Esophagus muscularis mucosa (tissue), 4 donors: ENCODE data around the gene BACE1-AS. TPM values are rescaled to one million over a fixed set of nuclear protein-coding genes. Genes with fewer than 3 reads are reported as not detected.

Experiments
- DNase-seq: peaks from one replicate; pipeline ENCODE4 v3.0.0-alpha.2; 2017; ENCODE audit errors: extremely low spot score
- H3K27ac ChIP-seq, 4 donors: fragments of 200-600 bp; sonication (generic); replicated peaks in 1 of 4; 1 replicate in 3 of 4; 2 replicates in 1 of 4; pipeline ENCODE4 v1.5.1; 2016 to 2019; ENCODE audit warnings: mild to moderate bottlenecking in 1 of 4
- H3K27me3 ChIP-seq, 4 donors: fragments of 200-600 bp; sonication (generic); one replicate each; pipeline versions ENCODE4 v1.5.1 to v1.6.0; 2016 to 2019
- H3K36me3 ChIP-seq, 4 donors: fragments of 200-600 bp; sonication (generic); one replicate each; pipeline ENCODE4 v1.5.1; 2016 to 2019
- H3K4me1 ChIP-seq, 4 donors: fragments of 200-600 bp; sonication (generic); one replicate each; pipeline ENCODE4 v1.5.1; 2016 to 2019
- H3K4me3 ChIP-seq, 4 donors: fragments of 200-600 bp; sonication (generic); 1 replicate in 2 of 4; 2 replicates in 2 of 4; pipeline ENCODE4 v1.5.1; 2016 to 2019; ENCODE audit warnings: mild to moderate bottlenecking in 4 of 4, moderate library complexity in 1 of 4
- H3K9me3 ChIP-seq, 4 donors: fragments of 200-600 bp; sonication (generic); 1 replicate in 3 of 4; 2 replicates in 1 of 4; pipeline ENCODE4 v1.5.1; 2016 to 2019
- CTCF ChIP-seq, 3 experiments: fragments of 200-600 bp in 2 of 3; fragments of 450-650 bp in 1 of 3; sonication (generic) in 2 of 3; IDR thresholded peaks; one replicate each; pipeline ENCODE4 v1.5.1; 2017 to 2019; ENCODE audit warnings: antibody characterized with exemption in 3 of 3, mild to moderate bottlenecking in 2 of 3, moderate library complexity in 1 of 3
- EP300 ChIP-seq: sonication (generic); formaldehyde crosslinking; IDR thresholded peaks from one replicate; pipeline ENCODE4 v1.6.1; 2017; ENCODE audit warnings: antibody characterized with exemption
- POLR2A ChIP-seq: fragments of 450-650 bp; IDR thresholded peaks from one replicate; pipeline ENCODE4 v1.6.1; 2017; ENCODE audit warnings: antibody characterized with exemption, moderate library complexity, mild to moderate bottlenecking, low read depth
- POLR2AphosphoS5 ChIP-seq, 2 donors: sonication (generic); formaldehyde crosslinking; IDR thresholded peaks; one replicate each; pipeline ENCODE4 v1.6.1; 2017; ENCODE audit warnings: antibody characterized with exemption in 2 of 2
- WGBS: methylation state at CpG from one replicate; pipeline ENCODE4 v1.1.5; 2018; 5-methylcytosine and 5-hydroxymethylcytosine counted together
- intact Hi-C: fragments of 100-400 bp; cut with DNase I; formaldehyde crosslinking; loops from one replicate; pipeline ENCODE4 v1.15.1; 2023
- total RNA-seq, 4 donors: library from RNA; depleted of rRNA; stranded (reverse); fragments of >200 nt; gene quantifications; one replicate each; pipeline versions ENCODE4 v1.1.0 to v1.2.1, GENCODE V29; 2016

Gene BACE1-AS
- total RNA-seq, 4 donors from 2014 or later = 7.5 to 13.2 (median 11.1) TPM

DNA sequence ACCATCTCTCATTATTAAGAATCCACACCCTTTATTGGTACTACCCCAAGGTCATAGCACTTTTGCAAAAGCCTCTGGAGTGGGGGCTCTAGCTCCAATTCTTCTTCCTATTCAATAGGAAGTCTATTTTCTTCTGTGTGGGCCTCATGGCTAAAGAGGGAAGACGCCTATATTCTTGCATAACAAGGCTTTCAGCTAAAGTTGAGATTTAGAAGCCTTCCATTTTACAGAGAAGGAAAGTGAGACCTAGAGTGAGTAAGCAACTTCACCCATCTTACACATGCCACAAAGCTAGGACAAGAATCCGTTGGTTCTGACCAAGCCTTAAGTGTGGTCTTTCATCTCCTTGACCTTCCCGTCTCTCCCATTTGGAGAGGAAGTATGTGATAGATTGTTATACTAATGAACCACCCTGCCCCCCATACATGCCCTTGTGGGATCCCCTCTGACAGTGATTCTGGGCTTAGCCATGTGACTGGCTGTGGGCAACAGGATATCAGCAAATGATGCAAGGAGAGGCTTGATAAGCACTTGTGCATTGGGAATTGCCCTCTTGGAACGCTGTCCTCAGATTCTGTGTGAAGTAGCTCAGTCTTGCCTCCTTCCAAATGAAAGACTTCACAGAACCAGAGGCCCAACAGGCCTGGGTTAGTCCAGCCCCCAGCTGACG lies 12.6 kb downstream of the BACE1-AS start:
- TF ChIP-seq POLR2AphosphoS5 (IDR thresholded peaks at IDR 0.05) (no peak), POLR2A (no peak), EP300 (no peak), CTCF (IDR thresholded peaks at IDR 0.05) (no peak)
- Histone ChIP-seq H3K27me3 (no peaks in the 10 kb centered on the region), H3K36me3 (peaks cover 0 to 8% (median 2%) of the 10 kb centered on the region in 4 donors), H3K9me3 (no peaks in the 10 kb centered on the region), H3K4me1 (peaks cover 18 to 23% (median 20%) of the 10 kb centered on the region in 4 donors), H3K4me3 (no peak overlapping the region), H3K27ac (no peak overlapping the region)
- WGBS = 94% methylated on average over 5 of the region's 5 CpGs
- no peak for DNase-seq
- intact Hi-C loops = no loop called here

DNA sequence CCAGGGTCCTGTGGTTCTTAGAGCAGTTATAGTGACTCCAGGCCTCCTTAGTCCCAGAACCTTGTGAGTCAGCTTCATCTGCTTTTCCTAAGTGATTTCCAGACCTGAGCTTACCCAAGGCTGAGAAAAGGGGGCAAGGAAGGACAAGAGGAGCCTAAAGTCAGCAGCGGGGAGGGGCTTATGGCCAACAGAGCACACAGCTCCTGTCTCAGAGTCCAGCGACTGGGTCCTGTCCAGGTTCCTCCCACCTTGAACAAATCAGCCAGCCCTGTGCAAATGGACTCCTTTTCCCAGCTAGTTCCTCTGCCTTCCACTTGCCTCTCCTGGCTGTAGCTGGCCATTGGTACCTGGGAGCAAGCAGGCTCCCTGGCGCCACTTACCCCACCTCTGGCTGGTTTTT lies 14.0 kb downstream of the BACE1-AS start:
- Histone ChIP-seq H3K9me3 (no peaks in the 10 kb centered on the region), H3K36me3 (peaks cover 0 to 8% (median 2%) of the 10 kb centered on the region in 4 donors), H3K27me3 (no peaks in the 10 kb centered on the region), H3K4me1 (peaks cover 9 to 10% (median 10%) of the 10 kb centered on the region in 4 donors), H3K27ac (no peak overlapping the region), H3K4me3 (no peak overlapping the region)
- TF ChIP-seq POLR2A (no peak), POLR2AphosphoS5 (IDR thresholded peaks at IDR 0.05) (no peak), EP300 (no peak), CTCF (IDR thresholded peaks at IDR 0.05) (no peak)
- 98% methylated on average over 3 of the region's 3 CpGs for WGBS
- no peak for DNase-seq
- intact Hi-C loops = no loop called here

- no peak for DNase-seq
- TF ChIP-seq POLR2A = no peak
- TF ChIP-seq CTCF (IDR thresholded peaks at IDR 0.05) = no peak
- TF ChIP-seq POLR2AphosphoS5 (IDR thresholded peaks at IDR 0.05) = no peak
- 97% methylated on average over 7 of the region's 7 CpGs for WGBS
- Histone ChIP-seq H3K27ac (no peak overlapping the region), H3K4me1 (peaks cover 3 to 12% (median 9%) of the 10 kb centered on the region in 4 donors), H3K36me3 (peaks cover 0 to 13% (median 5%) of the 10 kb centered on the region in 4 donors), H3K4me3 (no peak overlapping the region), H3K9me3 (no peaks in the 10 kb centered on the region), H3K27me3 (no peaks in the 10 kb centered on the region)
- intact Hi-C loops = no loop called here
These were observed 18.2 kb downstream of the BACE1-AS start for GRCh38 chr11:117309310-117309709.

- Histone ChIP-seq H3K4me1 (peaks cover 21 to 42% (median 32%) of the 10 kb centered on the region in 4 donors), H3K4me3 (no peak overlapping the region), H3K27ac (no peak overlapping the region), H3K36me3 (peaks cover 0 to 7% (median 3%) of the 10 kb centered on the region in 4 donors), H3K27me3 (no peaks in the 10 kb centered on the region), H3K9me3 (no peaks in the 10 kb centered on the region)
- no peak for DNase-seq
- WGBS = 90% methylated on average over 5 of the region's 5 CpGs
- TF ChIP-seq CTCF (IDR thresholded peaks at IDR 0.05) = no peak
- no peak for TF ChIP-seq POLR2AphosphoS5 (IDR thresholded peaks at IDR 0.05)
- TF ChIP-seq EP300 = no peak
- TF ChIP-seq POLR2A = no peak
- intact Hi-C loops = no loop called here
These were observed 21.9 kb downstream of the BACE1-AS start for GRCh38 chr11:117313091-117313490.
